A673 (cell line): ENCODE data around the gene PTTG1.

ENCODE experiments used
- CTCF ChIP-seq: fragments of 300-800, 200-600 bp; sonication (generic); conservative IDR thresholded peaks from 2 replicates; pipeline ENCODE4 v1.5.1; 2017; ENCODE audit warnings: low read depth, mild to moderate bottlenecking, antibody characterized with exemption, low read length, moderate library complexity, mixed read lengths
- EZH2 ChIP-seq: fragments of 200-600 bp; sonication (generic); IDR thresholded peaks from 2 replicates; pipeline ENCODE4 v1.6.1; 2017; ENCODE audit warnings: borderline replicate concordance, low read depth, mild to moderate bottlenecking, mixed read lengths, antibody characterized with exemption, low read length; ENCODE audit not compliant: poor library complexity, severe bottlenecking

DNA sequence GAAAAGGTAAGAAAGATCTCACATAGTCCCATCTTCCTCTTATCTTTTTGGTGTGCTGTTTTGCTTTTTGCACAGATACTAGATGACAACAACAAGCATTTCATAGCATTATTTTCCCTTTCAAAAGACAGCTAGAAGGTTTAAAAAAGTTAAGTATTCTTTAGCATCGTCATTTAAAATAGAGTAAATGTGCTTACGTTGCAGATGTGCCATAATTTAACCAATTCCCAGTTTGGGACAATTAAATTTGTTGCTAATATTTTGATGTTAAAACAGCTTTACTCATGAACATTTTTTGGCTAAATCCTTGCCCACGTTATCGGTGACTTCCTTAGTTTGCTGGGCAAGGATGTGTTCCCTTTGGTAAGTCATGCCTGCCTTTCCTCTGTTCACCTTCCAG, 41.6 kb downstream of the PTTG1 start:
- TF ChIP-seq EZH2 (no peak), CTCF (no peak)
